HuH-7 (cell line): ENCODE measurements around the gene DOCK10.

Source experiments
- DNase-seq: peaks from one replicate; pipeline ENCODE4 v3.0.0; 2011; ENCODE audit warnings: low spot score

DOCK10 gene

GRCh38 chr2:224976629-224977525 lies 65.4 kb downstream of the DOCK10 start:
- DNase-seq = no peak

DNA sequence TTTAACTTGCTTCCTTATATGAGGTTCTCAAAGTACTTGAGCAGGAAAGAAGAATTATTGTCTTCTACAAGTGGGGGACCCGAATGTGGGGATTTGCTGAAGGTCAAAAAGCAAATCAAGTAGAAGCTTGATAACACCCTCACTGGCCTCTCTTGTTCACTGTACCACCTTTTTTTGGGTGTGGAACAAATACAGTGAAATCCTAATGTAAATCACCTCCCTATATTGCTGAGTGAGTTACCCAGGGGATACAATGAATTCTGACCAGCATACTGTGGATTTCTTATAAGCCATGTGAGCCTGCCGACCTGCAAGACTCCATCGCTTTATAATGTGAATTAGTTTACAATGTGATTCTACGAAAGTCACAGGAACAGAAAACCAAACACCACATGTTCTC lies 66.5 kb downstream of the DOCK10 start:
- no peak for DNase-seq

DNA sequence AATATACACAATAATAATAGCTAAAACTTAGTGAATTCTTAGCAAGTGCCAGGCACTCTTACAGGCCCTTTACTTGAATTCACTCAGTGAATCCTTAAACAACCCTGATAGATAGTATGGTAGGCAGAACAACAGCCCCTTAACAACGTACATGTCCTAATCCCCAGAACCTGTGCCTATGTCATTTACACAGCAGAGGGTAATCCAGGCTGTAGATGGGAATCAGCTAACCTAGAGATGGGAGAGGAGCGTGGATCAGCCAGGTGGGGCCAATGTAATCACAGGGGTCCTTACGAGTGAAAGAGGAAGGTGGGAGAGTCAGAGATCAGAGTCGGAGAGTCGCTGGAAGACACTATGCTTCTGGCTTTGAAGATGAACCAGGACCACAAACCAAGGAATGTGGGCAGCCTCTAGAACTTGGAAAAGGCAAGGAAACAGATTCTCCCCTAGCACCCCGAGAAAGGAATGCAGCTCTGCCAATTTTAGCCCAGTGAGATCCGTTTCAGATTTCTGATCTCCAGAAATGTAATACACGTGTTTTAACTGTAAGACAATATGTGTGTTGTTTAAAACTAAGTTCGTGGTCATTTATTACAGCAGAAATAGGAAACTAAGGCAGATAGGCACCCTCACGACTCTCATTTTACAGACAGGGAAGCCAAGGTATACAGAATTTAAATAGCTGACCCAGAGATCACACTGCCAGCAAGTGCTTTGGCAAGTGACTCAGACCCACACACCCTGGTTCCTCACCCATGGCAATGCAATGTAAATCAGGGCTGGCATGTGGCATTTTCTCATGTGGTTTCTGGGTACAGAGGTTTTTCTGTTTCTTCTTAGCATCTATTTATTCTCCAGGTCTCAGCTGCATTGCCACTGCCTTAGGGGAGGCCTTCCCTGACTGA lies 68.9 kb downstream of the DOCK10 start:
- no peak for DNase-seq

- DNase-seq = no peak
Observed at GRCh38 chr2:224971214-224971613, 71.1 kb downstream of the DOCK10 start.

GRCh38 chr2:224970311-224970710 lies 72.0 kb downstream of the DOCK10 start:
- no peak for DNase-seq

DNA sequence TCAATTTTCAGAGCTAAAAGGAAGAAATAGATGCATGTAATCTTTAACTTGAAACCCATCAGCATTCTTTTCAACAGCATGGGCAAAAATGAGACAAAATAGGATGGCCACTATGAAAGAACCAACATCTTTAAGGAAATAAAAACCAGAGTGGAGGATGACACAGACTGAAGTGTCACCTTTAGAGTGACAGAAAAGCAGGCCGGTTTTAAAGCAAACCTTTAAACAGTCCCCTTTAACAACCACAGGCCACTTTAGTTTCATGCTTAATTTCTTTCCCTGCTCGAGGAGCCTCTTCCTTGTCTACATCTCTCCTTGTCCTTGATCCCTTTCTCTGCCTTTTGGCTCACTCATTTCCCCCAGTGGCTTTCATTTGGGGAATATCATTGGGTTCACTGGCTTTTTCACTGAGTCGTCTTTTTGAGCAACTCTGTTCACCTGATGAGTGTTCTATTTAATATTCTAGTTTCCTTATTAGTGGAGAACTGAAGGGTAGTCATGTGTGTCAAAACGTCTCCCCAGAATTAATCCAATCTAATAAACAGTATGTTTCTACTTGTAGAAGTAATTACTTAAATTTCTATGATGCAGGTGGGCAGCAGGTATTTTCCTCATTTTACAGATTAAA lies 72.5 kb downstream of the DOCK10 start:
- DNase-seq = no peak

DNA sequence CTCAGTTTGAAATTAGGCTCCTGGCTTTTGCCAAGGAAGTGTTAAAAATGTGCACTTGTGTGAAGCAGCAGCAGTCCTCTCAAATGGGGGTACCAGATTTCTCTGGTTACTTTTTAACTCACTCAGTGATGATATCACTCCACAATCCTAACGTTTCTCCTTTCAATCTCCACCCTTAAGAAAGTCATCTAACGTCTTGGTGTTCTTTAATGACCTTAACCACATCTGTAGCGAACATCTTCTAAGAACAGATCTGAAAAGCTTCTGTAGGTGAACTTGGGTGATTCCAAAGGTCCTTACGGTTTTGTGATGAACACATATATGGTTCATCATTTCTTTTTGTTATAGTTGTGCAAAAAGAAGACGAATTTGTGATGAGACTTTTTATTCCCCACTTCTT lies 73.2 kb downstream of the DOCK10 start:
- no peak for DNase-seq

GRCh38 chr2:224968051-224968450 lies 74.2 kb downstream of the DOCK10 start:
- no peak for DNase-seq

- DNase-seq = no peak
Observed at GRCh38 chr2:224966613-224967012, 75.7 kb downstream of the DOCK10 start.

GRCh38 chr2:224959556-224959955 lies 82.7 kb downstream of the DOCK10 start:
- DNase-seq = no peak

- no peak for DNase-seq
Observed at GRCh38 chr2:224958873-224959272, 83.4 kb downstream of the DOCK10 start.

GRCh38 chr2:224958462-224958857 lies 83.8 kb downstream of the DOCK10 start:
- no peak for DNase-seq

DNA sequence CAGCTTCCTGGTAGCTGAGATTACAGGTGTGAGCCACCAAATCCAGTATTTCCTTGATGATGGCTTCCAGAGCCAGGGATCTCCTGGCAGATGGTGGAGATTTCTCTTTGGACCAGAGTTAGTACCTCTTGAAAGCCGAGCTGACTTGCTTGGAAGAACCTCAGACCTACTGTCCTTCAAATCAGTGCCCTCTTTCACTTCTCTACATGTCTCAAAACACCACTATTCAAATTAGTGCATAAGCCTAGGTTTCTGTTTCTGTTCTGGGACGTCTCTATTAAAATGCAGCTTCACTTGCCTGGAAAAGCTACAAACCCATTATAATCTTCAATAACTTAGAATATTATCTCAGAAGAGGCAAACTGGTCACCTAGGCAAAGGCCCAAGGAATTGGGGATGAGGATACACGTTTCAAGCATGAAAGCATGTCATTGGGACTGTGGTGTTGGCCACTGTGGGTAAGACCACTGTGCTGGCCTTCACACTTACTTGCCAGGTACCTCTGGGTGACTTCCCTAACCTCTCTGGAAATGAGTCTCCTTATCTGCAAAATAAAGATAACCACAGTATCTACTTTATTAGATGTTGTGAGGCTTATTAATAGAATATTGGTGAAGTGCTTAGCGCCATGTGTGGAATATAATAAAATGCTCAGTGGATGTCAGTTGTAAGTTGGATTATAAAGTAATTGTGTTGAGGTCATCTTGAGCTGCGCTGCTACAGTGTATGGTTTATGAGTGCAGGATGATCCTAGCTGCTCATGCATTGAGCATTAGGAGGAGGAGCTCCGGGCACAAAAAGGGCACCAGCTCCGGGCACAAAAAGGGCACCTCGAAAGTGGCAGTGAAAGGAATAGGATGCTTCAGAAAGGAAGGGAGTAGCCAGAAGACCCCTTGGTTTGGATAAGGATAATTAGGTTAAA lies 84.5 kb downstream of the DOCK10 start:
- no peak for DNase-seq

GRCh38 chr2:224956706-224957105 lies 85.6 kb downstream of the DOCK10 start:
- no peak for DNase-seq

DNA sequence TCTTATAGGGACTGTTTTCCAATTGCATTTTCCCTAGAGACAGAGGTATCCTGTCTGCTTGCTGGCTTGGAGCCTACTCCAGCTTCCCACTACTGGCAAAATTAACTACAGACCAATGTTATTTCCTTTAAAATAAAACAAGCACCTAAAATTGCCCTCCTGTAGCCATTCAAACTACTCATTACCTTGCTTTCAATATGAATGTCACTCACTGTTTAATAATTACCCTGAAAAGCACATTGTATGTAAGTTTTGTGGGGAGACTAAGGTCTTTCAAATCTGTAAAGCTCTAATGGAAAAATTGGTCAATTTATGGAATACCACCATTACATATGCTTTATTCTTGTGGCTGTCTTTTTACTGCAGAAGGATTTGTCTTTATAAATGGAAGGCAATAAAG lies 87.3 kb downstream of the DOCK10 start:
- DNase-seq = no peak

DNA sequence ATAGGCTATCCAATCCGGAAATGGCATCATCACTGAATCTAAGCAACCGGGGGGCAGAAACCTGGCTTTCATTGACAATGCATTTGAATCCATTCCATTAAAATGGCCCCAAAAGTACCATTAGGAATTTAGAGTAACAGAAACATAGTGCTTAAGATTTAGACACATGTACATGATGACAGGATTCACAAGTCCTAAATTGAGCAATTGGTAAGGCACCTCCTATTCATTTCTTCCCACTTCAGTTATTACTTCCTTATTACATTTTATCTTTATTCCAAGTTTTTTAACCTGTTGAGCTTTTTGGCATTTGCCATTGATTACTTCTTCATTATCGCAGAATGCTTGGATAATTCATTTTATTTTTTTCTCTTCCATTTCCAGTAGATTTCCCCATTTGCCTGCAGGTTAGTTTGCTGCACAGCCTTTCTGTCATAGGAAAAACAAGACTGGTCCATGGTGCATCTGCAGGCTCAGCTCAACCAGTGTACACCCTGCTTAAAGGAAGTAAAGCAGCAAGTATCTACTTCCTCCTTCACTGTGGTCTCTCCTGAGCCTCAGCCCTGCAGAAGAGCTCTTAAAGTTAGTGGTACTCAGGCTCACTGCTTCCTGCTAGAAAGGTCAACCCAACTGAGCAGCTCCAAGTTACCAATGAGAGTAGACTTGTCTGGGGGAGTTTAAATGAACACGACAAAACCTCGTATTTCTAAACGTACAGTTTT lies 89.2 kb downstream of the DOCK10 start:
- DNase-seq = no peak

DNA sequence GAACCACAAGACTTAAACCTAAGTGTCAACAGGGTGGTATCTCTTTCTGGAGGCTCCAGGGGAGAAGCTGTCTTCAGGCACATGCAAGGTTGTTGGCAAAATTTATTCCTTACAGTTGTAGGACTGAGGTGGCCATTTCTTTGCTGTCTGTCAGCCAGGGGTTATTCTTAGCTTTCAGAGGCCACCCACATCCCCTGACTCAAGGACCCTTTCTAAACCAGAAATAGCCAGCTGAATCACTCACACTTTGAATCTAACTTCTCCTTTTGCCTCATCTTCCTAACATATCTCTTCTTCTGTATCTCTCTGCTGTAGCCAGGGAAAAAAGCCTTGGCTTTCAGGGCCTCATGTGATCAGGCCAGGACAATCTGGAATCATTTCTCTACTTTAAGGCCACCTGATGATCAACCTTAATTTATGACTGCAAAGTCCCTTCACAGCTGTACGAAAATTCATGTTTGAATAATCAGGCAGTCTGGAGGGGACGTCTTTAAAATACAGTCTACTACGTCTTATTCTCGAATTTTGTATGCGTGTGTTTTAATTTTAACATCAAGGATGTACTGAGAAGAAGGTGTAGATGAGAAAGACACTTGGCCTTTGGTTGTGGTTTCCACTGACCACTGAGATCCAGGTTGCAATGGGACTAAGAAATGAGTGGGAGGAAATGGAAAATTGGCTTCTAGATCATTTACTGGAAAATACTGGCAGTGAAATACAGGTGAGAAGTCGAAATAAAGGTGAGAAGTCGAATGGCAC lies 90.4 kb downstream of the DOCK10 start:
- DNase-seq = no peak

DNA sequence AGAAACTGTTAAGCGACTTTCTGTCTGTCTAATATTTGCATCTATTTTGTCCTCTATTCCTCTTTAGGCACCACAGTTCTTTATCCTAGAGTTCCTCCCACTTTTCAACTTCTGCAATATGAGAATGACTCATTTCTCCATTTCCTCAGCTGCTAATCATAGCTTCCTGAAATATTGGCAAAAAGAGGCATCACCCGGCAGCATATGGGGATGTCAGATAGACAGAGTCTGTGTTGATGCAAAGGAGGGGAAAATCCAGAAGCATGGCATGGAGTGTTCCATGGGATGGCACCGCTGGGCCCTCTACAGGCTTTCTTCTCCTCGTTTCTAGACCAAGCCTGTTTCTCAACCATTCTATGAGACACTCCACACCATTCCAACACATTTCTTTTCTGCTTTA lies 93.4 kb downstream of the DOCK10 start:
- no peak for DNase-seq

DNA sequence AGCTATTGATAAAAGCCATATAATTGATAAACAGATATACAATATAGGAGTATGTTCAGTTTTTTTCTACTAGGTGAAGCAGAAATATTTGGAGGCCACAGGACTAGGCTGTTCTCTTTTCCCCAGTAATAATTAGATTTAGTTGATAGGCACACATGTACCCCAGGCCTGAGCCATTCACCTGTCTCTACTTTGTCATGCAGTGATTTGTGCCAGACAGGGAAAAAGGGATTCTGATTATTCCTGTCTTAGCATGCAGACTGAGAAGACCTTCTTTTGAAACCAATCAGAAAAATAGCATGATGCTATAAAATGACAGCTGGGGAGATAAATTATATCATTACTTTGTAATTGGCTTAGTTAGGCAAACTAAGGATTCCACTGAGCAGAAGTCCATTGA lies 94.3 kb downstream of the DOCK10 start:
- no peak for DNase-seq

DNA sequence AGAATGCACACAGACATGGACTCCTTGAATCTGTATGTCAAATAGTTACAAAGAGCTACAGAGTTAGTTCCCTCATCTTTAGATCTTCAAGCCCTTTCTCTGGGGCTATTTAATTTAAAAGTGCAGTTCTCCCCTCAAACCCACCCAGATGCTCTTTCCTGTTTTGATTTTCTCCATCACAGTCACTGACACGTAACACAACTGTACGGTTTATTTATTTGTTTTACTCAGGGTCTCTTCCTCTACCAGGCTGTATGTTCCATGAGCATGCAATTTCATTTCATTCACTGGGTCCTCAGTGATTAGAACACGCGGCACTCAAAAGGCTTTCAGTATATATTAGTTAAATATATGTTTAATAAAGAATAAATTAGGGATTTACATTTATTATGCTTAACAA lies 94.7 kb downstream of the DOCK10 start:
- no peak for DNase-seq
